ENCODE data around the gene ZER1.
A peak's percentile ranks its signal among the peaks of the same experiment; 100 is the strongest.
"Not testable (repeated sequence)": the region's sequence is repeated elsewhere in the genome, so short reads cannot be mapped to it uniquely, and the experiment has no call there.

Gene ZER1

GRCh38 chr9:128787659-128788058 is 15.9 kb upstream of the ZER1 start:
- no peak for DNase-seq (ENCODE audit: low spot score)

DNA sequence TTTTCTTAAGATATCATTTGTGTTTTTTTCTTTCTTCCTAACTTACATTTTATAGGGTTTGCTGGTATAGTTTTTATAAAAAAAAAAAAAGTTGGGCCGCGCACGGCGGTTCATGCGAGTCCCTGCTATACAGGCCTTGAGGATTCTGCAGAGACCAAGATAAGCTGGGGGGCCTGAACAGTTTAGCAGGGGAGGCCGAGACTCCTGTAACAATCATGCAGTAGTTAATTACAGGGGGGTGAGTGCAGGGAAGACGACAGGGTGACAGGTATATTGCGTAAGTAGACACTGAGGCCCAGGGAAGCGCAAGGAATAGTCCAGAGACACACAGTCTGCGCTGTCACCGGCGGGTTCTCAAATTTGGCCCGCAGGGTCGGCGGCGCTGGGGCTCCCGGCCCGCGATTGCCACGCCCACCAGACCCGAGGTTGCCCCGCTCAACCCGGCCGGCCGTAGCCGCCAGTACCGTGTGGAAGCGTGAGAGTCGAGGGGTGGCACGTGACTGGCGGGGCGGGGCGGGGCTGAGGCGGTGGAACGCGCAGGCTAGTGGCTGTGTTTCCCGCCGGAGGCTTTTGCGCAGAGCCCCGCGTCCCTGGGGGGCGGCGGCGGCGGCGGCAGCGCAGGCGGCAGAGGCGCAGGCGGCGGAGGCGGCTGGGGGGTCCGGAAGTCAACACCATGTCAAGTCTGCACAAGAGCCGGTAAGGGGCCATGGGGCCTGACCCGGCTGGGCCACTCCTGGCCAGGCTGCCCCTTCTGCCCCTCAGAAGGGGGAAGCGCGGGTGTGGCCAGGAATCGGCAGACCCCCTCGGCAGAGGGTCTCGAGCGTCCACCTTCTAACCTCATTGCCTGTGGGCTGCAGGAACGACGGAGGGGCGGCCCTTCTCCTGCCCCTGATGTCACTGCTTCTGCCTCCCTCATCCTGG is 15.2 kb upstream of the ZER1 start, which contains the start of gene TBC1D13:
Gene TBC1D13 (plus strand): TSS at position 573 of the 921 bp plus-strand sequence. CDS start 101 bp downstream, at position 674.
- peak; percentile 85 for DNase-seq (ENCODE audit: low spot score)

DNA sequence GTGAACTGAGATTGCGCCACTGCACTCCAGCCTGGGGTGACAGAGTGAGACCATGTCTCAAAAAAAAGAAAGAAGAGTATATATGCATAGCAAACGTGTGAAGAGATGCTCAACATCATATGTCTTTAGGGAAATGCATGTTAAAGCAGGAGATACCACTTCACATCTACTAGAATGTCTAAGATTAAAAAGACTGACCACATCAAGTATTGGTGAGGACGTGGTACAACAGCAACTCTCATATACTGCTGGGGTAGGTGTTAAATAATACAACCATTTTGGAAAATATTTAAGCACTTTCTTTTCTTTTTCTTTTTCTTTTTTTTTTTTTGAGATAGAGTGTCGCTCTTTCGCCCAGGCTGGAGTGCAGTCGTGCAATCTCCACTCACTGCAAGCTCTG is 13.7 kb upstream of the ZER1 start:
- DNase-seq (ENCODE audit: low spot score): no peak

- DNase-seq (ENCODE audit: low spot score): no peak
Observed at GRCh38 chr9:128782669-128783068, 10.9 kb upstream of the ZER1 start.

DNA sequence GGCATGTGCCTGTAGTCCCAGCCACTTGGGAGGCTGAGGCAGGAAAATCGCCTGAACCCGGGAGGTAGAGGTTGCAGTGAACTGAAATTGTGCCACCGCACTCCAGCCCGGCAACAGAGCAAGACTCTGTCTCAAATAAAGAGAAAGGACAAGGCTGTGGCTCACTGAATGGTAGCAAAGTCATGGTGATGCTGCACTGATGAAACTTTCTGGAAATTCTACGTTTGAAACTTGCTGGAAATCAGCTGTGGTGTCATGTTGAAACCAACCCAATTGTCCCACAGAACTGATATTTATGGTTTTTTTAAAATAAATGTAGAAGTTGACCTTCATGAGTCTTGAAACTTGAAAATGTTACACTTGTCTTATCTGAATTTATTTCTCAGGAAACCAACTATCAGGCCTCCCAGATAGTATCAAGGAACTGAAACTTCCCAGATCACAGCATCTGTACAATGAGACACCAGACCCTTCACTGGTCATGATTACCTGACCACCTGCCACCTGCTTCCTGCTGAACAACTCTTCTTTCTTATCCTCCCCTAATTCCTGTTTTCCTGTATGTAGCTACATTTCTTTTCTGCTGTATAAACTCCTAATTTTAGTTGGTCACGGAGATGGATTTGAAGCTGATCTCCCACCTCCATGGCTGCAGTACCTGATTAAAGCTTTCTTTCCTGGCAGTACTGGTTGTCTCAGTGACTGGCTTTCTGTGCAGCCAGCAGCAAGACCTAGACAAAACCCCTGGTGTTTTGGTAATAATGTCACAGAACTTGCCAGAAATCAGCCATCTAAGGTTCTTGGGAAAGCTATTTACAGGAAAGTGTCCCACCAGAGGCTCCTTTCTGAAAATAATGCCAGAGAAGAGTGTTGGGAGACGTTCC is 9.7 kb upstream of the ZER1 start:
- DNase-seq (ENCODE audit: low spot score): no peak

DNA sequence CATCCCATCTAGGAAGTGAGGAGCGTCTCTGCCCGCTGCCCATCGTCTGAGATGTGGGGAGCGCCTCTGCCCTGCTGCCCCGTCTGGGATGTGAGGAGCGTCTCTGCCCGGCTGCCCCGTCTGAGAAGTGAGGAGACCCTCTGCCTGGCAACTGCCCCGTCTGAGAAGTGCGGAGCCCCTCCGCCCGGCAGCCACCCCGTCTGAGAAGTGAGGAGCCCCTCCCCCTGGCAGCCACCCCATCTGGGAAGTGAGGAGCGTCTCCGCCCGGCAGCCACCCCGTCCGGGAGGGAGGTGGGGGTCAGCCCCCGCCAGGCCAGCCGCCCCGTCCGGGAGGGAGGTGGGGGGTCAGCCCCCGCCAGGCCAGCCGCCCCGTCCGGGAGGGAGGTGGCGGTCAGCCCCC is 8.4 kb upstream of the ZER1 start:
- DNase-seq (ENCODE audit: low spot score): not testable (repeated sequence)

GRCh38 chr9:128774804-128775203 is 3.1 kb upstream of the ZER1 start:
- DNase-seq (ENCODE audit: low spot score): no peak

DNA sequence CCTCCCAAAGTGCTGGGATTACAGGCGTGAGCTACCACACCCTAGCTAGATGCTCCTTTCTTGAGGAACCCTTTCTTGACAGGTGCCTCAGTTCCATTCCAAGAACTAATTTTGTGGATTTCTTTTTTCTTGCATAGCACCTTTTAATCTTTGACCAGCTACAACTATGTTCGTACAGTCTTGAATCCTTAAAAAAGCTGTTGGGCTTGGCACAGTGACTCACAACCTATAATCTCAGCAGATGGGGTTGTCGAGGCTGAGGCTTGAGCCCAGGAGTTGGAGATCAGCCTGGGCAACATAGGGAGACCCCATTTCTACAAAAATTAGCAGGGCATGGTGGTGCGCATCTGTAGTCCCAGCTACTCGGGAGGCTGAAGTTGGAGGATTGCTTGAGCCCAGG is 1.3 kb upstream of the ZER1 start:
- DNase-seq (ENCODE audit: low spot score): no peak

DNA sequence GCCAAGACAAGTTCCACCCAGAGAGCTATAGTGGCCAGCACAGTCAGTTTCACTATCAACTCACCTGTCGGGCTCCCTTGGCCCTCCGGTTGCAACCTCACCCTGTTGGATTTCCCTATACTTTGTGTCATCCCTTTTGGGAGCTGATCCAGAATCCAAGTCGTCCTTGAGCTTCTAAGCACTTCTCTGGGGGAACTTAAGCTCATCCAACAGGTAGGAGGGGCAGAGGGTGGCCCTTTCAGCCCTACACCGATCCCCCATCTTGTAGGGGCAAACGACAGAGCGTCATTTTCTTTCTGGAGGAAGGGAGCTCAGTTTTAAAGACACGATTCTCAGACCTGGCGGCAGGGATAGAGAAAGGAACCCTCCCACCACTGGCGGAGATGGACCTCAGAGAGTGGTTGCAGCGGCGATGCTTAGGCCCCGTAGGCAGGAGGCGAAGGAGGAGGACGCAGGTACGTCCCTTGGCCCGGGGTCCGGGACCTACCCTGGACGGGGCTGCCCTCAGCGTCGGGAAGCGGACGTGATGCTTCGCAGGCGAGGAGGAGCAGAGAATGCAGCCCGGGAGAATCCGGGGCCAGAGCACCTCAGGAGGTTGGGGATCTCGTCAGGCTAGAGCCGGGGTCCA is 519 bp downstream of the ZER1 start:
- peak; percentile 40 for DNase-seq (ENCODE audit: low spot score)

DNA sequence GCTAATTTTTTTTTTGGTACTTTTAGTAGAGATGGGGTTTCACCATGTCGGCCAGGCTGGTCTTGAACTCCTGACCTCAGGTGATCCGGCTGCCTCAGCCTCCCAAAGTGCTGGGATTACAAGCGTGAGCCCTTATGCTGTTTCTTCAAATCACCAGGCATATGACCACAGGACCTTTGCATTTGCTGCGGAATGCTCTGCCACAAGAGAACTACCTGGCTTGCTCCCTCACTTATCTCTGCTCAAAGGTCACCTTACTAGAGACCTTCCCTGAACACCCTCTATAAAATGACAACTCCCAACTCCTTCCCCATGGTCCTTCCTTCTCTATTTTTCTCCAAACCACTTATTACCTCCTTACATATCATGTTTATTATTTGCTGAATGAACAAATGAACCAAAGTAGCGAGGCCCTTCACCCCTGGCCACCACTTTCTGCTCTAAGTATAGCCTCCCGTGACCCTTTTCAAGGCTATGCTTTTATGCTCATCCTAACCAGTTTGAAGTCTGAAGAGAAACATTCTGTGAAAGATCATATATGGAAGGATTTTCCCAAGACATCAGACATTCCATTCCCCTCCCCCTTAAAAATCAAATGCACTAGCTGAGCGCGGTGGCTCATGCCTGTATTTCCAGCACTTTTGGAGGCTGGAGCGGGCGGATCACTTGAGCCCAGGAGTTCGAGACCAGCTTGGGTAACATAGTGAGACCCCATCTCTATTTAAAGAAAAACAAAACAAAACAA is 1.3 kb downstream of the ZER1 start:
- no peak for DNase-seq (ENCODE audit: low spot score)

DNA sequence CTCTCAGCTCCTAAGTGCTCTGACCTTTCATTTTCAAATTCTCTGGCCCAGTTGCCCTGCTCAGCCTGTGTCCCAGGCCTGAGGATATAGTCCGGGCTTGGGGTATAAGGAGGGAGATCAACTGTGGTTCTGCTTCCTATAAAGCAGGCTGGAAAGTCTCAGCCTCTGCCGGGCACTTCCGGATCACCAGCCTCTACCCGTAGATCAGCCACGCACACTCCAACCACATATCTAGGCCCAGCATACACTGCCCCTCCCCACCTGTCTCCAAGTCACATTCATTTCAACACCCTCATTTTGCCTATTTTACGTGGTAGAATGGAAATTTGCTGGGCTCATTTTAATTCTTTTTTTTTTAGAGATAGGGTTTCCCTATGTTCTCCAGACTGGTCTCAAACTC is 3.1 kb downstream of the ZER1 start:
- peak; percentile 58 for DNase-seq (ENCODE audit: low spot score)

DNA sequence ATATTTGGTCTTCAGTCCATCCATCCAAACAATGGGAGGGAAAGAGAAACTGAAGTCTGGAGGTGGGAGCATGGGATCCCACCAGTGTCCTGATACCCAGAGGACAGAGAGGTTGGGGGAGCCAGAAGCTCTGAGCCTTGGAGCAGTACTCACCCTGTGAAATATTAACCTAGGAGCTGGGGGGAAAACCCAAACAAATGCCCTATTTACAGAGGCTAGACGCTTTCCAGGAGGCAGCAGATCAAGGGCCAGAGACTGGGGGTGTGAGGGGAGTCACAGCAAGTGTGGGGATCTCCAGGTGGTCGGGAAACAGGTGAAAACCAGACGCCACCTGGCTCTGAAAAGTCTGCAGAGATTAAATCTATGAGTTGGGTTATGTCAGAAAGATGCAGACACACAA is 6.2 kb downstream of the ZER1 start:
- DNase-seq (ENCODE audit: low spot score): no peak

DNA sequence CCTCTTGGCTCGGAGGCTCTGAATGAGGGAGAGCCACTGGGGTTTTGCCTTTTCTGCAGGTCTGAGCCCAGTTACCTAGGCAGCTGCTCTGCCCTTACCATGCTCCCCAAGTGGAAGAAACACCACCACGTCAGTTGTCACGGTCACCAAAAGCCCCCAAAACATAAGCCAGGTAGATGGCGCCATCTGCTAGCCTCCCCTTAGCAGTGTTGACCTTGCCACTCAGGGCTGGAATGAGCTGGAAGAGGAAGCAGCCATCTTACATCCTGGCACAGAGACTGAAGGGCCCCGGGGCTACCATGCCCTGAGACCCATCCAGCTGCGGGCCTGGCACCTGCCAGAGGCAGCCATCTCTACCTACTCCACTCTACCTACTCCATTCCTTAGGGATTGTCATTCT is 7.4 kb downstream of the ZER1 start:
- no peak for DNase-seq (ENCODE audit: low spot score)

GRCh38 chr9:128762671-128763449 is 8.9 kb downstream of the ZER1 start:
- DNase-seq (ENCODE audit: low spot score): no peak

- DNase-seq (ENCODE audit: low spot score): no peak
Observed at GRCh38 chr9:128757602-128758001, 14.1 kb downstream of the ZER1 start.

GRCh38 chr9:128753627-128754026 is 18.1 kb downstream of the ZER1 start:
- DNase-seq (ENCODE audit: low spot score): no peak

GRCh38 chr9:128750926-128751595 is 20.7 kb downstream of the ZER1 start:
- no peak for DNase-seq (ENCODE audit: low spot score)

- no peak for DNase-seq (ENCODE audit: low spot score)
Observed at GRCh38 chr9:128747241-128747640, 24.5 kb downstream of the ZER1 start.

GRCh38 chr9:128743421-128743820 is 28.3 kb downstream of the ZER1 start:
- no peak for DNase-seq (ENCODE audit: low spot score)

DNA sequence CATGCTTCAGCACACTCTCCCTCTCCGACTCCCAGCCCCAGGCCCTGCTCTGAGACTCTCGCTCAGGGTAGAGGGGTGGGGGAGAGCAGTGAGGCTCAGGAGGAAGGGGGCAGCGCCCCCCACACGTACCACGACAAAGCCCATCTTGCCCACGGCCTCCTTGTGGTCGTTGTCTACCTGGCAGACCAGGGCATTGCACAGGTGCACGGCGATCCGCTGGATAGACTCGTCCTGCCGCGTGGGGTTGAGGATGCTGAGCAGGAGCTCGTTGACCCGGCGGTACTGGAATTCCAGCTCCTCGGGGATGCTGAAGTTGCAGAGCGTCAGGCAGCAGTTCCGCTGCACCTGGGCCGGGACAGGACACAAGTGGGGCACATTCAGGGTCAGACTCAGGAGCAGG is 29.3 kb downstream of the ZER1 start:
- no peak for DNase-seq (ENCODE audit: low spot score)
